CD4-positive, alpha-beta T cell (primary cell): ENCODE data around the gene G6PC1. TPM values are rescaled to one million over a fixed set of nuclear protein-coding genes. Genes with fewer than 3 reads are reported as not detected.
"Not testable (repeated sequence)": the region's sequence is repeated elsewhere in the genome, so short reads cannot be mapped to it uniquely, and the experiment has no call there.

Source experiments
- ATAC-seq: fragments of 200-7000 bp; cut with Tn5 transposase; one replicate; pipeline ENCODE4 v1.10.0; 2022; ENCODE audit warnings: mild to moderate bottlenecking; ENCODE audit not compliant: poor library complexity
- CTCF ChIA-PET: fragments of 350-600 bp; sonication (Branson Sonifier 250); formaldehyde crosslinking; loops from one replicate; lab custom pipeline; 2021; ENCODE audit warnings: antibody characterized with exemption, inconsistent platforms; lab: Charles Lee
- POLR2A ChIA-PET: fragments of 350-600 bp; sonication (Branson Sonifier 250); formaldehyde crosslinking; loops from one replicate; lab custom pipeline; 2021; ENCODE audit warnings: antibody characterized with exemption, inconsistent platforms; lab: Charles Lee
- DNase-seq, 14 experiments: peaks; one replicate each; pipeline ENCODE4 v3.0.0-alpha.2; 2013 to 2020; ENCODE audit warnings: mixed read lengths in 2 of 14
- H3K27ac ChIP-seq, 2 donors: one replicate each; pipeline versions ENCODE4 v1.5.1 to v1.7.0; 2013; ENCODE audit warnings: low read length in 2 of 2, low read depth in 1 of 2, mild to moderate bottlenecking in 1 of 2
- H3K27me3 ChIP-seq, 2 experiments: 1 replicate in 1 of 2; 2 replicates in 1 of 2; pipeline versions ENCODE4 v1.6.1 to v1.7.0; 2013; ENCODE audit warnings: low read length in 2 of 2, control low read depth in 1 of 2, mild to moderate bottlenecking in 1 of 2, moderate library complexity in 1 of 2; ENCODE audit not compliant: insufficient read depth in 2 of 2, control insufficient read depth in 1 of 2
- H3K36me3 ChIP-seq: one replicate; pipeline ENCODE4 v1.6.1; 2013; ENCODE audit warnings: low read length, control low read depth; ENCODE audit not compliant: insufficient read depth
- H3K4me1 ChIP-seq: one replicate; pipeline ENCODE4 v1.6.1; 2013; ENCODE audit warnings: low read length, control low read depth; ENCODE audit not compliant: insufficient read depth
- H3K4me3 ChIP-seq: one replicate; pipeline ENCODE4 v1.5.1; 2013; ENCODE audit warnings: mild to moderate bottlenecking, low read length, moderate library complexity
- H3K9me3 ChIP-seq, 2 experiments: 1 replicate in 1 of 2; 2 replicates in 1 of 2; pipeline versions ENCODE4 v1.6.1 to v1.7.0; 2013; ENCODE audit warnings: low read length in 2 of 2, mild to moderate bottlenecking in 2 of 2, control low read depth in 1 of 2, moderate library complexity in 1 of 2; ENCODE audit not compliant: control insufficient read depth in 1 of 2, insufficient read depth in 1 of 2
- H3K27ac Mint-ChIP-seq: one replicate; pipeline ENCODE4 v1.8.0; 2020; ENCODE audit warnings: mixed read lengths
- H3K27me3 Mint-ChIP-seq: one replicate; pipeline ENCODE4 v1.8.0; 2021; ENCODE audit warnings: mixed read lengths
- H3K36me3 Mint-ChIP-seq: one replicate; pipeline ENCODE4 v1.8.0; 2021; ENCODE audit warnings: low read depth, mixed read lengths
- H3K4me1 Mint-ChIP-seq: one replicate; pipeline ENCODE4 v1.8.0; 2021; ENCODE audit warnings: low read depth, mixed read lengths
- H3K4me3 Mint-ChIP-seq: one replicate; pipeline ENCODE4 v1.8.0; 2020; ENCODE audit warnings: mild to moderate bottlenecking, mixed read lengths
- H3K9me3 Mint-ChIP-seq: one replicate; pipeline ENCODE4 v1.8.0; 2020; ENCODE audit warnings: mixed read lengths
- CTCF ChIP-seq: fragments of 200-600 bp; IDR thresholded peaks from one replicate; pipeline ENCODE4 v1.8.0; 2022; ENCODE audit warnings: antibody characterized with exemption, mild to moderate bottlenecking
- intact Hi-C, 2 experiments: fragments of 100-400 bp; cut with DNase I in 1 of 2; cut with micrococcal nuclease in 1 of 2; formaldehyde crosslinking; loops; one replicate each; pipeline versions ENCODE4 v1.15.1 to v1.9.0; 2023 to 2025; cut with DNase I, micrococcal nuclease
- polyA plus RNA-seq, 2 donors: library from polyadenylated mRNA; unstranded; fragments of 120-200 nt; gene quantifications; one replicate each; pipeline ENCODE4 v1.2.1, GENCODE V29; 2013
- total RNA-seq, 174 experiments: library from RNA in 2 of 174; stranded (reverse) in 2 of 174; gene quantifications; one replicate each; pipeline ENCODE4 v1.2.3 and lab custom pipeline; 2021 to 2026

The G6PC1 gene
- total RNA-seq (not detected), total RNA-seq (lab: John Stamatoyannopoulos, UW) (0 to 0.10 (median 0) reads per million in 172 experiments)
- polyA plus RNA-seq (2013, experiment 1 of 2) = not detected
- polyA plus RNA-seq (2013, experiment 2 of 2) = not detected

- peaks cover 35% of the 10 kb centered on the region for H3K27me3 Mint-ChIP-seq
- H3K4me3 ChIP-seq = no peak within 1 kb of the TSS
- H3K27me3 ChIP-seq = peaks cover 4 to 6% of the 10 kb centered on the region in 2 experiments
- ChIA-PET POLR2A (no interaction called here), CTCF (no interaction called here)
- no peaks in the 10 kb centered on the region for H3K4me1 ChIP-seq
- H3K36me3 Mint-ChIP-seq = no peaks in the 10 kb centered on the region
- H3K9me3 ChIP-seq = no peaks in the 10 kb centered on the region
- DNase-seq = no peak
- TF ChIP-seq CTCF = no peak
- intact Hi-C loops = no loop called here
- H3K36me3 ChIP-seq = no peaks in the 10 kb centered on the region
- no peaks in the 10 kb centered on the region for H3K9me3 Mint-ChIP-seq
- no peak within 1 kb of the TSS for H3K27ac ChIP-seq
- ATAC-seq = no peak
- no peak within 1 kb of the TSS for H3K27ac Mint-ChIP-seq
- H3K4me3 Mint-ChIP-seq = no peak within 1 kb of the TSS
- H3K4me1 Mint-ChIP-seq = no peaks in the 10 kb centered on the region
Observed at GRCh38 chr17:42900460-42901331, at the start of gene G6PC1. Gene G6PC1, plus strand, starts transcription at chr17:42900799. Its CDS starts 78 bp downstream, at chr17:42900877.

GRCh38 chr17:42850954-42851353, 49.6 kb upstream of the G6PC1 start, which contains the start of gene AOC3:
Gene AOC3, plus strand, starts transcription at chr17:42851199. Its CDS starts 145 bp downstream, at chr17:42851344.
- H3K36me3 Mint-ChIP-seq = peaks cover 7% of the 10 kb centered on the region
- POLR2A ChIA-PET = no interaction called here
- no peak for TF ChIP-seq CTCF
- H3K9me3 Mint-ChIP-seq = no peaks in the 10 kb centered on the region
- Histone ChIP-seq H3K9me3 (no peaks in the 10 kb centered on the region), H3K27me3 (peaks cover 0 to 2% of the 10 kb centered on the region in 2 experiments), H3K4me3 (no peak within 1 kb of the TSS), H3K36me3 (no peaks in the 10 kb centered on the region), H3K4me1 (no peaks in the 10 kb centered on the region), H3K27ac (no peak within 1 kb of the TSS)
- no peak within 1 kb of the TSS for H3K4me3 Mint-ChIP-seq
- no peak for ATAC-seq
- no peaks in the 10 kb centered on the region for H3K27me3 Mint-ChIP-seq
- H3K27ac Mint-ChIP-seq = no peak within 1 kb of the TSS
- intact Hi-C loops = no loop called here
- DNase-seq = no peak
- CTCF ChIA-PET = no interaction called here
- H3K4me1 Mint-ChIP-seq = no peaks in the 10 kb centered on the region

- CTCF ChIA-PET, DNase-seq, H3K27ac Mint-ChIP-seq, intact Hi-C loops, ATAC-seq, H3K4me1 Mint-ChIP-seq, H3K27ac ChIP-seq, H3K27me3 Mint-ChIP-seq, H3K36me3 ChIP-seq, H3K4me1 ChIP-seq, H3K9me3 ChIP-seq, H3K27me3 ChIP-seq, POLR2A ChIA-PET, H3K4me3 ChIP-seq, H3K9me3 Mint-ChIP-seq, H3K36me3 Mint-ChIP-seq, H3K4me3 Mint-ChIP-seq: not testable (repeated sequence)
Observed at GRCh38 chr17:42851371-42852240, 49.0 kb upstream of the G6PC1 start.
